ENCODE data around the gene CD274. TPM values are rescaled to one million over a fixed set of nuclear protein-coding genes. Genes with fewer than 3 reads are reported as not detected.

The CD274 gene
- total RNA-seq, 1 donor from 2014 or later = not detected

- no peaks in the 10 kb centered on the region for H3K36me3 Mint-ChIP-seq (ENCODE audit: unreplicated experiment)
- TF ChIP-seq CTCF (IDR thresholded peaks at IDR 0.05; ENCODE audit: partially characterized antibody, unreplicated experiment) = no peak
- no peak overlapping the region for H3K4me3 Mint-ChIP-seq (ENCODE audit: unreplicated experiment)
- H3K27ac Mint-ChIP-seq (ENCODE audit: unreplicated experiment) = no peak overlapping the region
- H3K4me1 Mint-ChIP-seq (ENCODE audit: low read depth, unreplicated experiment) = peaks cover 4% of the 10 kb centered on the region
- peaks cover 2% of the 10 kb centered on the region for H3K27me3 Mint-ChIP-seq (ENCODE audit: unreplicated experiment)
- no peak for DNase-seq
- no peaks in the 10 kb centered on the region for H3K9me3 Mint-ChIP-seq (ENCODE audit: unreplicated experiment)
Observed at GRCh38 chr9:5445886-5446285, 4.5 kb upstream of the CD274 start.

DNA sequence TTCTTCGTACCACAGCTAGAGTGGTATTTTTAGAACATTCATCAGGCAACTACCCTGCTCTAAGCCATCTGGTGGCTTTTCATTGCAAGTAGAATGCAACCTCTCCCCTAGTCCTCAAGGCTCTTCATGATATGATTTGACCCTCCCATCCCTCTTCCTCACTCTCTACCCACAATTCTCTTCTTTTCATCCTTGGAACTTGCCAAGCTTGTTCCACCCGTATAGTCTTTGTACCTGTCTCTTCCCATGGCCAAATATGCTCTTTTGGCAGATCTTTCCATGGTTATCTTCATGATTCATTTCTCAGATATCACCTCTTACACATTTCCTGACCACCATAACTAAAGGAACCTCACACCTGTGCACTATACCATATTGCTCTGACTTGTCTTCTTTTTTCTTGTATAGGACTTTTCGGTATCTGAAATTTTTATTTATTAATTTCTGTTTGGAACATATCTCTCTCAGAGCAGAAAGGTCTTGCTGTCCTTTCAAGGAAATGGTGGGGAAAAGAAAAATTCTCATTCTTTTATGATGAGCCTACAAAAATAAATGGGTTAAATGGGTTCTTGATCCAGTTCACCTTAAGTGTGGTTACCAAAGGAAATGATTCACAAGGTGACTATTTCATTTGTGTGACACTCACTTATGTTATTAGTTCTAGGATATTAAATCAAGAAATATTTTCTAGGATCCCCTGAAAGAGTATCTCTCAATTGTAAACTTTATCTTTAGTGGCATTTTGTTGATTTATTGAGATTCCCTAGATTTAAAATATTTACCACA, 3.7 kb upstream of the CD274 start:
- no peaks in the 10 kb centered on the region for H3K9me3 Mint-ChIP-seq (ENCODE audit: unreplicated experiment)
- no peak for TF ChIP-seq CTCF (IDR thresholded peaks at IDR 0.05; ENCODE audit: partially characterized antibody, unreplicated experiment)
- peaks cover 4% of the 10 kb centered on the region for H3K4me1 Mint-ChIP-seq (ENCODE audit: low read depth, unreplicated experiment)
- no peak overlapping the region for H3K27ac Mint-ChIP-seq (ENCODE audit: unreplicated experiment)
- H3K27me3 Mint-ChIP-seq (ENCODE audit: unreplicated experiment) = peaks cover 2% of the 10 kb centered on the region
- no peaks in the 10 kb centered on the region for H3K36me3 Mint-ChIP-seq (ENCODE audit: unreplicated experiment)
- no peak overlapping the region for H3K4me3 Mint-ChIP-seq (ENCODE audit: unreplicated experiment)
- no peak for DNase-seq

DNA sequence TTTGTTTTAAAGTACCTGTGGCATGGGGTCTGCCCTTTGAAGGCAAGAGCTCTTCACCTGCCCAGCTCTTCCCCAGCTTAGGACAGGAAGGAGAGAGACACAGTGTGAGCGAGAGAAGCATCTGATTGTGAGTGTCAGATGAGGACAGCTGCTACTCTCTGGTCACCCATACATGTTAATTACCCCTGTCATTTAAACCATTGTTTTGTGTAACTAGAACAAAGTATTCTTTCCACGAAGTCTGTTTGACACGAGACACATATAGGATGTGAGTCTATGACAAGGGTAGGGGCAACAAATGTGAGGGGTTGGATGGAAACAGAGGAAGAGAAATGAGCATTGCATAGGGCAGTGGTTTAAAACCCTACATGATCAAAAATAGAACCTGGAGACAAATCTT, 3.0 kb upstream of the CD274 start:
- DNase-seq = no peak
- TF ChIP-seq CTCF (IDR thresholded peaks at IDR 0.05; ENCODE audit: partially characterized antibody, unreplicated experiment) = no peak
- peaks cover 2% of the 10 kb centered on the region for H3K27me3 Mint-ChIP-seq (ENCODE audit: unreplicated experiment)
- peaks cover 4% of the 10 kb centered on the region for H3K4me1 Mint-ChIP-seq (ENCODE audit: low read depth, unreplicated experiment)
- no peaks in the 10 kb centered on the region for H3K36me3 Mint-ChIP-seq (ENCODE audit: unreplicated experiment)
- no peak overlapping the region for H3K4me3 Mint-ChIP-seq (ENCODE audit: unreplicated experiment)
- no peaks in the 10 kb centered on the region for H3K9me3 Mint-ChIP-seq (ENCODE audit: unreplicated experiment)
- H3K27ac Mint-ChIP-seq (ENCODE audit: unreplicated experiment) = no peak overlapping the region

GRCh38 chr9:5448016-5448415, 2.3 kb upstream of the CD274 start:
- H3K4me1 Mint-ChIP-seq (ENCODE audit: low read depth, unreplicated experiment) = peaks cover 4% of the 10 kb centered on the region
- no peak for TF ChIP-seq CTCF (IDR thresholded peaks at IDR 0.05; ENCODE audit: partially characterized antibody, unreplicated experiment)
- no peaks in the 10 kb centered on the region for H3K36me3 Mint-ChIP-seq (ENCODE audit: unreplicated experiment)
- H3K4me3 Mint-ChIP-seq (ENCODE audit: unreplicated experiment) = no peak overlapping the region
- H3K27me3 Mint-ChIP-seq (ENCODE audit: unreplicated experiment) = peaks cover 2% of the 10 kb centered on the region
- no peaks in the 10 kb centered on the region for H3K9me3 Mint-ChIP-seq (ENCODE audit: unreplicated experiment)
- no peak for DNase-seq
- no peak overlapping the region for H3K27ac Mint-ChIP-seq (ENCODE audit: unreplicated experiment)
